Neural cell (in vitro differentiated cells): ENCODE data around the gene ATP2B2. TPM values are rescaled to one million over a fixed set of nuclear protein-coding genes. Genes with fewer than 3 reads are reported as not detected.

Experiments
- H2AFZ ChIP-seq: fragments of 200-600, 300-800 bp; sonication (generic), shearing (Covaris generic); 2 replicates; pipeline ENCODE4 v1.6.0; 2014; ENCODE audit warnings: low read depth, mild to moderate bottlenecking, antibody characterized with exemption, low read length, moderate library complexity
- H3F3A ChIP-seq: fragments of 200-600 bp; shearing (Covaris generic); 2 replicates; pipeline ENCODE4 v1.6.1; 2016; ENCODE audit warnings: mild to moderate bottlenecking, moderate library complexity, mixed read lengths, antibody characterized with exemption, low read length; ENCODE audit not compliant: insufficient read depth, poor library complexity, severe bottlenecking
- H3K27ac ChIP-seq: fragments of 200-600, 300-800 bp; sonication (generic), shearing (Covaris generic); 2 replicates; pipeline ENCODE4 v1.5.1; 2014; ENCODE audit warnings: mild to moderate bottlenecking, low read length, moderate library complexity
- H3K27me3 ChIP-seq: fragments of 300-800, 200-600 bp; sonication (generic), shearing (Covaris generic); 2 replicates; pipeline ENCODE4 v1.6.0; 2014; ENCODE audit warnings: mild to moderate bottlenecking, low read depth, low read length, moderate library complexity; ENCODE audit not compliant: insufficient read depth
- H3K36me3 ChIP-seq: fragments of 300-800, 200-600 bp; sonication (generic), shearing (Covaris generic); 2 replicates; pipeline ENCODE4 v1.5.1; 2014; ENCODE audit warnings: mild to moderate bottlenecking, antibody characterized with exemption, low read length, moderate library complexity; ENCODE audit not compliant: insufficient read depth
- H3K4me2 ChIP-seq: fragments of 300-800, 200-600 bp; sonication (generic), shearing (Covaris generic); 2 replicates; pipeline ENCODE4 v1.6.0; 2014; ENCODE audit warnings: mild to moderate bottlenecking, low read length
- H3K4me3 ChIP-seq: fragments of 300-800, 200-600 bp; sonication (generic), shearing (Covaris generic); 2 replicates; pipeline ENCODE4 v1.5.1; 2014; ENCODE audit warnings: mild to moderate bottlenecking, low read length, moderate library complexity
- H3K79me2 ChIP-seq: fragments of 200-600 bp; shearing (Covaris generic); replicated peaks from 2 replicates; pipeline ENCODE4 v1.6.0; 2014; ENCODE audit warnings: mild to moderate bottlenecking, low read length, moderate library complexity; ENCODE audit not compliant: insufficient read depth
- H3K9ac ChIP-seq: fragments of 300-800, 200-600 bp; sonication (generic), shearing (Covaris generic); 2 replicates; pipeline ENCODE4 v1.6.1; 2016; ENCODE audit warnings: mild to moderate bottlenecking, low read length, mixed read lengths
- H3K9me2 ChIP-seq: fragments of 200-600 bp; shearing (Covaris generic); 2 replicates; pipeline ENCODE4 v1.6.1; 2016; ENCODE audit warnings: mild to moderate bottlenecking, low read length, mixed read lengths; ENCODE audit not compliant: insufficient read depth
- H3K9me3 ChIP-seq: fragments of 200-600, 300-800 bp; sonication (generic), shearing (Covaris generic); 2 replicates; pipeline ENCODE4 v1.6.1; 2016; ENCODE audit warnings: mild to moderate bottlenecking, mixed run types, low read length, moderate library complexity, mixed read lengths
- H4K20me1 ChIP-seq: fragments of 200-600 bp; shearing (Covaris generic); 2 replicates; pipeline ENCODE4 v1.6.1; 2016; ENCODE audit warnings: mild to moderate bottlenecking, mixed run types; ENCODE audit not compliant: insufficient read depth
- CTCF ChIP-seq: fragments of 450-650 bp; IDR thresholded peaks from 2 replicates; pipeline ENCODE4 v1.5.1; 2014; ENCODE audit warnings: antibody characterized with exemption, mild to moderate bottlenecking, moderate library complexity; ENCODE audit not compliant: poor library complexity, severe bottlenecking
- EP300 ChIP-seq: fragments of 450-650 bp; conservative IDR thresholded peaks from 2 replicates; pipeline ENCODE4 v1.6.1; 2014; ENCODE audit warnings: antibody characterized with exemption, mild to moderate bottlenecking, moderate library complexity; ENCODE audit not compliant: poor library complexity, severe bottlenecking
- EZH2 ChIP-seq: fragments of 200-600, 300-800 bp; shearing (Covaris generic), sonication (generic); IDR thresholded peaks from 2 replicates; pipeline ENCODE4 v1.6.1; 2014; ENCODE audit warnings: antibody characterized with exemption, low read length, borderline replicate concordance, mild to moderate bottlenecking; ENCODE audit not compliant: insufficient read depth, poor library complexity, severe bottlenecking
- MXI1 ChIP-seq: fragments of 450-650 bp; conservative IDR thresholded peaks from 2 replicates; pipeline ENCODE4 v1.6.1; 2014; ENCODE audit warnings: antibody characterized with exemption, mild to moderate bottlenecking; ENCODE audit not compliant: poor library complexity, severe bottlenecking
- POLR2AphosphoS5 ChIP-seq: IDR thresholded peaks from 2 replicates; pipeline ENCODE4 v1.6.1; 2012
- RAD21 ChIP-seq: fragments of 450-650 bp; conservative IDR thresholded peaks from 2 replicates; pipeline ENCODE4 v1.6.1; 2014; ENCODE audit warnings: antibody characterized with exemption, mild to moderate bottlenecking, moderate library complexity
- REST ChIP-seq: IDR thresholded peaks from 2 replicates; pipeline ENCODE4 v1.6.1; 2012; ENCODE audit warnings: borderline replicate concordance
- SMC3 ChIP-seq: fragments of 450-650 bp; conservative IDR thresholded peaks from 2 replicates; pipeline ENCODE4 v1.6.1; 2014; ENCODE audit warnings: antibody characterized with exemption, mild to moderate bottlenecking, moderate library complexity; ENCODE audit not compliant: poor library complexity
- TAF1 ChIP-seq: IDR thresholded peaks from 2 replicates; pipeline ENCODE4 v1.6.1; 2012; ENCODE audit warnings: low read depth
- polyA plus RNA-seq: library from polyadenylated mRNA; depleted of rRNA; stranded (reverse); fragments of >200 nt; gene quantifications from 2 replicates; pipeline ENCODE4 v1.2.3, GENCODE V29; 2014

Gene ATP2B2
- polyA plus RNA-seq, 1 donor from 2014 or later: 8.3 TPM

GRCh38 chr3:10521772-10522441, 16.5 kb upstream of the ATP2B2 start:
- Histone ChIP-seq H3K36me3 (no peaks in the 10 kb centered on the region), H2AFZ (no peak overlapping the region), H3K4me3 (no peak overlapping the region), H3K27ac (no peak overlapping the region), H3K27me3 (no peaks in the 10 kb centered on the region), H3F3A (no peaks in the 10 kb centered on the region), H3K79me2 (no peaks in the 10 kb centered on the region), H3K4me2 (no peak overlapping the region), H3K9ac (no peak overlapping the region), H3K9me3 (no peaks in the 10 kb centered on the region), H4K20me1 (no peaks in the 10 kb centered on the region), H3K9me2 (no peaks in the 10 kb centered on the region)
- TF ChIP-seq CTCF (no peak), TAF1 (no peak), POLR2AphosphoS5 (no peak), RAD21 (no peak), EP300 (no peak)

GRCh38 chr3:10520072-10520471, 14.7 kb upstream of the ATP2B2 start:
- Histone ChIP-seq H3K27ac (no peak overlapping the region), H4K20me1 (no peaks in the 10 kb centered on the region), H3K9ac (no peak overlapping the region), H3K4me3 (no peak overlapping the region), H3K36me3 (no peaks in the 10 kb centered on the region), H3K9me3 (no peaks in the 10 kb centered on the region), H3K9me2 (no peaks in the 10 kb centered on the region), H3K27me3 (no peaks in the 10 kb centered on the region), H2AFZ (no peak overlapping the region), H3K79me2 (no peaks in the 10 kb centered on the region), H3K4me2 (no peak overlapping the region), H3F3A (no peaks in the 10 kb centered on the region)
- TF ChIP-seq CTCF (no peak), MXI1 (no peak), EP300 (no peak), EZH2 (no peak), TAF1 (no peak), REST (no peak), SMC3 (no peak), RAD21 (no peak), POLR2AphosphoS5 (no peak)
